NCI-H187 (cell line): ENCODE data around the gene SATL1.
"Not testable (repeated sequence)": the region's sequence is repeated elsewhere in the genome, so short reads cannot be mapped to it uniquely, and the experiment has no call there.

ENCODE experiments used
- DNase-seq, 2 experiments: peaks; one replicate each; lab custom pipeline; 2025; lab: John Stamatoyannopoulos, UW

Gene SATL1

GRCh38 chrX:85111347-85111746 is 132.2 kb downstream of the SATL1 start:
- no peak for DNase-seq

GRCh38 chrX:85109235-85109634 is 134.3 kb downstream of the SATL1 start:
- no peak for DNase-seq

GRCh38 chrX:85108165-85108564 is 135.4 kb downstream of the SATL1 start:
- no peak for DNase-seq

GRCh38 chrX:85107407-85107806 is 136.2 kb downstream of the SATL1 start:
- DNase-seq: no peak

- no peak for DNase-seq
Measured at GRCh38 chrX:85089321-85089840, 154.2 kb downstream of the SATL1 start.

- no peak for DNase-seq
Measured at GRCh38 chrX:85084770-85085393, 158.7 kb downstream of the SATL1 start.

- DNase-seq: not testable (repeated sequence)
Measured at GRCh38 chrX:85077247-85077646, 166.3 kb downstream of the SATL1 start.

GRCh38 chrX:85065512-85066198 is 177.9 kb downstream of the SATL1 start:
- DNase-seq: no peak

- DNase-seq: no peak
Measured at GRCh38 chrX:85052636-85053343, 190.8 kb downstream of the SATL1 start.

GRCh38 chrX:85052205-85052604 is 191.4 kb downstream of the SATL1 start:
- DNase-seq: no peak

- DNase-seq: no peak
Measured at GRCh38 chrX:85051627-85052026, 192.0 kb downstream of the SATL1 start.
